Upper lobe of left lung (tissue), 4 donors: ENCODE data around the gene KIR3DL1.
"Not testable (repeated sequence)": the region's sequence is repeated elsewhere in the genome, so short reads cannot be mapped to it uniquely, and the experiment has no call there.

Source experiments
- POLR2AphosphoS5 ChIP-seq, 2 donors: sonication (generic); formaldehyde crosslinking; IDR thresholded peaks; one replicate each; pipeline ENCODE4 v1.5.1; 2017; ENCODE audit warnings: antibody characterized with exemption in 2 of 2
- TF ChIP-seq, protein P1 (sequence below), 6 experiments: fragments of 450-650 bp in 4 of 6; fragments of 200-600 bp in 2 of 6; sonication (generic) in 2 of 6; IDR thresholded peaks; one replicate each; pipeline ENCODE4 v1.5.1; 2016 to 2019; ENCODE audit warnings: antibody characterized with exemption in 6 of 6

DNA sequence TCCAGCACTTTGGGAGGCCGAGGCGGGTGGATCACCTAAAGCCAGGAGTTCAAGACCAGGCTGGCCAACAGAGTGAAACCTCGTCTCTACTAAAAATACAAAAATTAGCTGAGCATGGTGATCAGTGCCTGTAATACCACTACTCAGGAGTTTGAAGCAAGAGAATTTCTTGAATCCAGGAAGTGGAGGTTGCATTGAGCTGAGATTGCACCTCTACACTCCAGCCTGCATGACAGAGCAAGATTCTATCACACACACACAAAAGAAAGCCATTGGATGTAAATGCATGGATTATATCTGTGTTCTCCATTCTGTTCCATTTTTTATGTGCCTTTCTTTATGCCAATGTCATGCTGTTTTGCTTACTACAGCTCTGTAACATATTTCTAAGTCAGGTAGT lies 42.2 kb downstream of the KIR3DL1 start:
- TF ChIP-seq, protein P1, sequence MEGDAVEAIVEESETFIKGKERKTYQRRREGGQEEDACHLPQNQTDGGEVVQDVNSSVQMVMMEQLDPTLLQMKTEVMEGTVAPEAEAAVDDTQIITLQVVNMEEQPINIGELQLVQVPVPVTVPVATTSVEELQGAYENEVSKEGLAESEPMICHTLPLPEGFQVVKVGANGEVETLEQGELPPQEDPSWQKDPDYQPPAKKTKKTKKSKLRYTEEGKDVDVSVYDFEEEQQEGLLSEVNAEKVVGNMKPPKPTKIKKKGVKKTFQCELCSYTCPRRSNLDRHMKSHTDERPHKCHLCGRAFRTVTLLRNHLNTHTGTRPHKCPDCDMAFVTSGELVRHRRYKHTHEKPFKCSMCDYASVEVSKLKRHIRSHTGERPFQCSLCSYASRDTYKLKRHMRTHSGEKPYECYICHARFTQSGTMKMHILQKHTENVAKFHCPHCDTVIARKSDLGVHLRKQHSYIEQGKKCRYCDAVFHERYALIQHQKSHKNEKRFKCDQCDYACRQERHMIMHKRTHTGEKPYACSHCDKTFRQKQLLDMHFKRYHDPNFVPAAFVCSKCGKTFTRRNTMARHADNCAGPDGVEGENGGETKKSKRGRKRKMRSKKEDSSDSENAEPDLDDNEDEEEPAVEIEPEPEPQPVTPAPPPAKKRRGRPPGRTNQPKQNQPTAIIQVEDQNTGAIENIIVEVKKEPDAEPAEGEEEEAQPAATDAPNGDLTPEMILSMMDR (IDR thresholded peaks at IDR 0.05), result not testable (repeated sequence)
- TF ChIP-seq POLR2AphosphoS5 (IDR thresholded peaks at IDR 0.05), result not testable (repeated sequence)
